Smooth muscle cell (in vitro differentiated cells): ENCODE measurements around the gene CBY3. TPM values are rescaled to one million over a fixed set of nuclear protein-coding genes. Genes with fewer than 3 reads are reported as not detected.

ENCODE experiments used
- DNase-seq: peaks from one replicate; lab custom pipeline; 2025; ENCODE audit not compliant: unreplicated experiment; lab: John Stamatoyannopoulos, UW
- H2AFZ ChIP-seq: fragments of 200-600 bp; sonication (generic); 2 replicates; pipeline ENCODE4 v1.6.0; 2016; ENCODE audit warnings: antibody characterized with exemption, low read depth, mild to moderate bottlenecking
- H3F3A ChIP-seq: fragments of 200-600 bp; sonication (generic); 2 replicates; pipeline ENCODE4 v1.6.0; 2017; ENCODE audit warnings: antibody characterized with exemption, low read depth
- H3K27ac ChIP-seq: fragments of 200-600 bp; sonication (generic); 2 replicates; pipeline ENCODE4 v1.5.1; 2016; ENCODE audit warnings: low read depth, mild to moderate bottlenecking
- H3K27me3 ChIP-seq: fragments of 200-600 bp; sonication (generic); 2 replicates; pipeline ENCODE4 v1.6.1; 2016; ENCODE audit warnings: low read depth, mild to moderate bottlenecking
- H3K36me3 ChIP-seq: fragments of 200-600 bp; sonication (generic); 2 replicates; pipeline ENCODE4 v1.5.1; 2016; ENCODE audit warnings: low read depth
- H3K4me1 ChIP-seq: fragments of 200-600 bp; sonication (generic); 2 replicates; pipeline ENCODE4 v1.5.1; 2016; ENCODE audit warnings: low read depth
- H3K4me2 ChIP-seq: fragments of 200-600 bp; sonication (generic); 2 replicates; pipeline ENCODE4 v1.6.0; 2016; ENCODE audit warnings: mild to moderate bottlenecking
- H3K4me3 ChIP-seq: fragments of 200-600 bp; sonication (generic); 2 replicates; pipeline ENCODE4 v1.5.1; 2016; ENCODE audit warnings: mild to moderate bottlenecking
- H3K79me2 ChIP-seq: fragments of 200-600 bp; sonication (generic); 2 replicates; pipeline ENCODE4 v1.6.0; 2016; ENCODE audit warnings: low read depth, mild to moderate bottlenecking
- H3K9ac ChIP-seq: fragments of 200-600 bp; sonication (generic); 2 replicates; pipeline ENCODE4 v1.6.0; 2016; ENCODE audit warnings: low read depth
- H3K9me3 ChIP-seq: fragments of 200-600 bp; sonication (generic); replicated peaks from 2 replicates; pipeline ENCODE4 v1.5.1; 2016; ENCODE audit warnings: low read depth
- H4K20me1 ChIP-seq: fragments of 200-600 bp; sonication (generic); 2 replicates; pipeline ENCODE4 v1.6.0; 2016; ENCODE audit warnings: low read depth
- CTCF ChIP-seq: fragments of 200-600 bp; sonication (generic); IDR thresholded peaks from 2 replicates; pipeline ENCODE4 v1.5.1; 2017; ENCODE audit warnings: borderline replicate concordance, mild to moderate bottlenecking, antibody characterized with exemption; ENCODE audit not compliant: insufficient read depth, poor library complexity, severe bottlenecking
- WGBS: methylation state at CpG from one replicate; pipeline ENCODE4 v1.1.7; 2016; ENCODE audit warnings: low lambda C conversion rate; 5-methylcytosine and 5-hydroxymethylcytosine counted together
- polyA plus RNA-seq: library from polyadenylated mRNA; unstranded; fragments of >200 nt; fragmentation: Nextera tagmentation; extraction: Ambion mirVana; gene quantifications from 2 replicates; pipeline ENCODE4 v1.2.1, GENCODE V29; 2016
- total RNA-seq: library from RNA; depleted of rRNA; stranded (reverse); fragments of >200 nt; gene quantifications from 2 replicates; pipeline ENCODE4 v1.2.3, GENCODE V29; 2014

The CBY3 gene
- total and polyA plus RNA-seq, 2 experiments from 2014 or later = not detected

- DNase-seq = no peak
- no peaks in the 10 kb centered on the region for H3K27me3 ChIP-seq
- H3K4me1 ChIP-seq = no peaks in the 10 kb centered on the region
- H3K9me3 ChIP-seq = no peaks in the 10 kb centered on the region
- WGBS = 92% methylated on average over 6 of the region's 6 CpGs
- H3K4me3 ChIP-seq = no peak overlapping the region
- H3K36me3 ChIP-seq = peaks cover 46% of the 10 kb centered on the region
- H3K9ac ChIP-seq = no peak overlapping the region
- no peak for TF ChIP-seq CTCF
- H4K20me1 ChIP-seq = peaks cover 19% of the 10 kb centered on the region
- no peak overlapping the region for H2AFZ ChIP-seq
- peaks cover 8% of the 10 kb centered on the region for H3K79me2 ChIP-seq
- H3K4me2 ChIP-seq = no peak overlapping the region
- H3F3A ChIP-seq = peaks cover 66% of the 10 kb centered on the region
- H3K27ac ChIP-seq = peak overlapping the region; percentile 11
These were observed 46.3 kb upstream of the CBY3 start for GRCh38 chr5:179727106-179727505.

DNA sequence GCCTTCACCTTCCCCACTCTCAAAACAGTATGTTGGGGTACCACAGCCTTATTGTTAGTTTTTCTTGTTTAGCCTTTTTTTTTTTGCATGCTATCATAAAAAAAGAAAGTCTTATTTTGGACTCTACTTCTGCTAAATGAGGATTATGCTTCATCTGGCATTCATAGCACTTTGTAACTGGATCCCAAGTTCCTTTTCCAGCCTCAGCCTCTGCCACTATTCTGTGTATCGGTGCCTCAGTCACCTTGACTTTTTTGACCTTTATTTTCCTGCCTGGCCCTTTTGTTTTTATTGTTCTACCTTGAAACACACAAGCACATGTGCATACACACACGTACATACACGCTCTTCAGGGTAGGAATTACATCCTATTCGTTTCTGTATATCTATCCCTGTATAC lies 43.3 kb upstream of the CBY3 start:
- no peak for DNase-seq
- Histone ChIP-seq H3K4me2 (no peak overlapping the region), H3K36me3 (peaks cover 46% of the 10 kb centered on the region), H3K9me3 (no peaks in the 10 kb centered on the region), H3K27me3 (no peaks in the 10 kb centered on the region), H2AFZ (no peak overlapping the region), H3K4me3 (no peak overlapping the region), H3K27ac (no peak overlapping the region), H3F3A (peaks cover 45% of the 10 kb centered on the region), H3K4me1 (no peaks in the 10 kb centered on the region), H3K79me2 (peaks cover 29% of the 10 kb centered on the region), H4K20me1 (peaks cover 43% of the 10 kb centered on the region), H3K9ac (no peak overlapping the region)
- 98% methylated on average over 4 of the region's 4 CpGs for WGBS
- TF ChIP-seq CTCF = no peak

GRCh38 chr5:179720222-179720621 lies 39.4 kb upstream of the CBY3 start:
- Histone ChIP-seq H3K4me2 (no peak overlapping the region), H2AFZ (no peak overlapping the region), H3K9me3 (no peaks in the 10 kb centered on the region), H3K27ac (no peak overlapping the region), H3K27me3 (no peaks in the 10 kb centered on the region), H3K36me3 (peaks cover 34% of the 10 kb centered on the region), H3K4me1 (no peaks in the 10 kb centered on the region), H3K9ac (no peak overlapping the region), H4K20me1 (peaks cover 71% of the 10 kb centered on the region), H3K79me2 (peaks cover 43% of the 10 kb centered on the region), H3K4me3 (no peak overlapping the region), H3F3A (peaks cover 30% of the 10 kb centered on the region)
- no peak for TF ChIP-seq CTCF
- DNase-seq = no peak
- WGBS = 90% methylated on average over 2 of the region's 2 CpGs

GRCh38 chr5:179716286-179716685 lies 35.5 kb upstream of the CBY3 start:
- H3K79me2 ChIP-seq = peaks cover 44% of the 10 kb centered on the region

More at GRCh38 chr5:179716286-179716685, 35.5 kb upstream of the CBY3 start:
- no peaks in the 10 kb centered on the region for H3K27me3 ChIP-seq
- no peak for TF ChIP-seq CTCF
- no peaks in the 10 kb centered on the region for H3K4me1 ChIP-seq
- no peak overlapping the region for H2AFZ ChIP-seq
- H3K9me3 ChIP-seq = no peaks in the 10 kb centered on the region
- 30% methylated on average over 1 of the region's 1 CpG for WGBS
- peak overlapping the region; percentile 8 for H3K27ac ChIP-seq
- H3K4me3 ChIP-seq = no peak overlapping the region
- H3F3A ChIP-seq = peaks cover 13% of the 10 kb centered on the region
- no peak overlapping the region for H3K4me2 ChIP-seq
- no peak for DNase-seq
- H4K20me1 ChIP-seq = peaks cover 78% of the 10 kb centered on the region
- H3K9ac ChIP-seq = no peak overlapping the region
- H3K36me3 ChIP-seq = peaks cover 26% of the 10 kb centered on the region
